ENCODE measurements around the gene VAMP3.

The VAMP3 gene, protein sequence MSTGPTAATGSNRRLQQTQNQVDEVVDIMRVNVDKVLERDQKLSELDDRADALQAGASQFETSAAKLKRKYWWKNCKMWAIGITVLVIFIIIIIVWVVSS

DNA sequence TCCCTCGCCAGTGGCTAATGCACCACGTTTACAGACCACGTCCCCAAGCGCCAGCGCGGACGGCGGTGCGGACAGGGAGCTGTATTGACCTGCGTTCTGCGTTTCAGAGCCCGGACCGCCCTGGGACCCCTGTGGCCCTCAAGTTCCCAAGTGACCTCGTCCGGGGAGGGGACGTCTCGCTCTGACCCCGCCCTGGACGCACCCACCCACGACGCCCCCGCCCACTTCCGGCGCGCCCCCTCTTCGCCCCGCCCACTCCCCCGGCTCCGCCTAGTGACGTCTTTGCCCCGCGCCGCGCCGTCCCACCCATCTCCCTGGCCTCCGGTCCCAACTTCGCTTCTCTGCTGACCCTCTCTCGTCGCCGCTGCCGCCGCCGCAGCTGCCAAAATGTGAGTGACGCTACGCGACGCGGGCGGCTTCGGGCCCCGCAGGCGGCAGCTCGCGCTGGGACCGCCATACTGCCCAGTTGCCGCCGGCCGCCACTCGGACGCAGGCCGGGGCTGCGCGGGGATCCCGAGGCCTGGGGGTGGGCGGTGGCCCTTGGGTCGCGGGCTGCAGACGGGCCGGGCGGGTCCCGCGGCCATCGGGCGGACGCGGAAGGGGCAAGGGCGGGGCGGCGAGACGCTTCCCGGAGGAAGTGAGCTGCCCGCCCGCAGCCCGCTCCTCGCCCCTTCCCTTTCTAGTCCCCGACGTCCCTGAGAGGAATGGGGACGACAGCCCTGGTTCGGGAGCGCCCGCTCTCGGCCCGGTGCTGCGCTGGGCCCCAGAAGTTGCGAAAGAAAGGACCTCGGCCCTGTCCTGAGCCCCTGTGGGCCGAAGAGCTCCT, at the start of gene VAMP3:
Gene VAMP3 (plus strand): TSS at position 300 of the 826 bp plus-strand sequence. CDS start 88 bp downstream, at position 388.
- DNase-seq, result peak; percentile 49

DNA sequence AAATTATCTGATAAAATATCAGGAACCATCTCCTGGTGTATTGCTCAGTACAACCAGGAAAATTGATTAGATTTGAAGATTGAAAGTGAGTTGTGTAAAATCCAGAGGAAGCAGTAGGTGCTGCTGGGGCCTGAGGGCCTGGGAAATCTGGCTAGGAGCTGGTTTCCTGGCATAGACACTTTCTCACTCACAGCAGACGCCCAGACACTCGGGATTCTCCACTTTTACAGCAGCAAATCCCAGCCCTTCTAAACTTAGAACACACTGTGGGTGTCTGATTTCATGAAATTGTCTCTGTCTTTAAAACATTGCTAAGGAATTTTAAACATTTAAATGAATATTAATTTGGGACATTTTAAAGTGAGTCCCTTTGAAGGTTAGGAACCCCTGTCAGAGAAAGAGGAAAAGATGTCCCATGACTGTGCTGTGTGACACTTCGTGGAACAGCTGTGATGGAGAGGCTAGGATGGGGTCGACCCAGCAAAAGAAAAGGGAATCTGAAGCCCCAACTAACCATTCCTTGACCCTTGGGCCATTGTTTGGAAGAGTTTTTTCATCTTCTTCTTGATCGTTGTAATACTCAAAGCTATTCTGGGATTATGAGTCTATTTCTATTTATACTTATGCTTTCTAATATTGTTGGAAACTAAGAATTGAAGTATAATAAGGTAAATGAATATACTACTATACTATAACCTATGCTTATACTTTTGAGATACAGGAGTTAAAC, 49.0 kb upstream of the VAMP3 start:
- DNase-seq, result no peak

DNA sequence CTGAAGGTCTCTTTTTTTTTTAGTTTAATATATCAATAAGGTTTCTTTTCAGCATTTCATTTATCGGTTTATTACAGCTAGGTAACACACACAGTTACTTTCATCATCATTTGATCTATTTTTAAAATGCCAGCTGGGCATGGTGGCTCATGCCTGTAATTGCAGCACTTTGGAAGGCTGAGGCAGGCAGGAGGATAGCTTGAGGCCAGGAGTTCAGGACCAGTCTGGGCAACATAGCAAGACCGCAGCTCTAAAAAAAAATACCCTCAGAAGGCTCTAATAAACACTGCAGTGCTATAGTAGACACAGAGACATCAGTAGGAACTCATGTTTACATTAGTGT, 48.5 kb upstream of the VAMP3 start:
- no peak for DNase-seq

DNA sequence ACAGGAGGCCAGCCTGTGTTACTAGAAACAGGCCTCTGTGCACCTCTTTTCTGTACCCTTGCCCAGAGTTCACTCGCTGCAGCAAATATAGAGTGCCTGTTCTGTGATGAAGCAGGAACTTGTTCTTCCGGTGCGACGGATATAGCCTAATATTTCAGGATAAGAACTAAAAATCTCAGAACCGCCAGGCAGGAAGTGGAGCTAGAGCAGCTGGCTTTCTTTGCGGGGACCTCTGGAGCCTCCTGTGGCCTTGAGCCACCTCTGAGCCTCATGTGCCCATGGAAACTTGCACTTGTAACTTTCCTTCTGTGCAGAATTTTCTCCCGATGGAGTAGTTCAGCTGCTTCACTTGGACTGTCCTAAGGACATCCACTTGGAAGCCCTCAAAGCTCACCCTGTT, 44.5 kb upstream of the VAMP3 start:
- DNase-seq, result no peak

DNA sequence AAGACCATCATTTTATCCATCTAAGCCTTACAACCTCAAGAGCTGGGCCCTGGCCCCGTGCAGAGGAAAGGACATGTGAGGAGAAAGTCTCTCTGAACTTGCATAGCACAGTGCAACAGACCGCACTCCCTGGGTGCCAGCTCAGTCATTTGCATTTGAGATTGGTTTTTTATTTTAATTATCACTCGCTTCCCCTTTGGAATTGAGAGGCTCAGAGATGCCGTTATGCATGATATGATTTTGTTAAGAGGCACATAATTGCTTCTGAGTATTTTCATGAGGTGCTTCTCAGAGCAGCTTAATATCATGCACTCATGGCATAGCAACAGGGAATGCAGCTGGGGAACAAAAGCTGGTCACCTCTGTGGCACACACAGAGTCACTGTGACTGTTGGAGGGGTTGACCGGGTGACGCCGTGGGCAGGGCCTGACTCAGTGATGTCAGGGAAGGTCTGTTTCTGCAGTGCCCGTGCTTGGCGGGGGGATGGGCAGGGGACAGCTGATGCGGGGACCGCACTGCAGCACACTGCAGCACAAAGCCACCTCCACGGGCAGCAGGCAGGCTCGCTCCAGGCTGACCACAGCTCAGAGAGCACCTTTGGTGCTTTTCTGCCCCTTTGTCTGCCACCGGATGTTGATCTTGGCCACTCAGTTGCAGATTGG, 43.2 kb upstream of the VAMP3 start:
- DNase-seq, result no peak

DNA sequence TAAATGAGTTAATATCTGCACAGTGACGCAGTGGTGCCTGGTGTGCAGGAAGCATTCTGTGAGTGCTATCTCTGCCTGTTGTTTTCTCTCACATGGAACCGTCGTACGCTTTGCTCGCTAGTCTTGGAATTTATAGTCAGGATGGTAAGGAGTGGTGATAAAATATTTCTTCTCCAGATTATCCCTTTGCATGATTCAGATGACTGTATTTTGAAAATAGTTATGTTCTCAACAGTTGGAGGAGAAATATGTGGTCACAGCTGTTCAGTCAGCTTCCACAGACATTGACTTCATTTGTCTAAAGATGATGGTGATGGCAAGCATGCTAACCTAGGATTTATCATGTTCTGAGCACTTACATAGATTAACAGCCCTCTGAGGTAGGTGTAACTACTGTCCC, 41.3 kb upstream of the VAMP3 start:
- DNase-seq, result no peak

DNA sequence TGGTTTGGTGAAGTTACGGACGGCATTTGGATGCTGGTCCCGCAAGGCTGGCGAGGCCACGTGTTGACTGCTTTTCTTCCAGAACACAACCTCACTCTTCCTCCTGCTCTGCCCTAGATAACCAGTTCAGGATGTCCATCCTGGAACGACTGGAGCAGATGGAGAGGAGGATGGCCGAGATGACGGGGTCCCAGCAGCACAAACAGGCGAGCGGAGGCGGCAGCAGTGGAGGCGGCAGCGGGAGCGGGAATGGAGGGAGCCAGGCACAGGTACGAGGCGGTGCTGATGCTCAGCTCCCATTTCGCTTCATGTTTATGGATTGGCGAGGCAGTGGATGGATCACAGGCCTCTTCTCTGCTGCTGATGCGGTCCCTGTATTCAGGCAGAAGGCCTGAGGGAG, 38.8 kb upstream of the VAMP3 start:
- no peak for DNase-seq

DNA sequence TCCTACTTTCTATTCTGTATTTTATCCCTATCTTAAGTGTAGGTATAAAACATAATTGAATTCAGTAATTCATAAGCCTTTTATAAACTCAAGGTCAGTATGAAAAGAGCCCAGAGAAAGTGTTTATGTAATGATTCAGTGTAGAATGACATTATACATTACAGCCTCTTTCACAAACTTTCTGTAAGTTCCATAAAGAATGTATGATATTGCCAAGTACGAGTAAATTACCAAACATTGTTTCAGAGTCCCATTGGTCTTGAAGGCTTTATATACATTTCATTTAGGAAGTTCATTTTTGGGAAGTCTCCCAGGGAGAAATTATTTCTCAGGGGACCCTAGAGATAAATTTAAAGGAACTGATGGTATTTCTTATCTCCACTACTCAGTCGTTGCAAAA, 37.8 kb upstream of the VAMP3 start:
- no peak for DNase-seq

DNA sequence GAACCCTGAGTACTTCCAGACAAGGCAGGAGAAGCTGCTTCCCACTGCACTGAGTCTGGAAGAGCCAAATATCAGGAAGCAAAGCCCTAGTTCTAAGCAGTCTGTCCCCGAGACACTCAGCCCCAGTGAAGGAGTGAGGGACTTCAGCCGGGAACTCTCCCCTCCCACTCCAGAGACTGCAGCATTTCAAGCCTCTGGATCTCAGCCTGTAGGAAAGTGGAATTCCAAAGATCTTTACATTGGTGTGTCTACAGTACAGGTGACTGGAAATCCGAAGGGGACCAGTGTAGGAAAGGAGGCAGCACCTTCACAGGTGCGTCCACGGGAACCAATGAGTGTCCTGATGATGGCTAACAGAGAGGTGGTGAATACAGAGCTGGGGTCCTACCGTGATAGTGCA, 33.1 kb upstream of the VAMP3 start:
- no peak for DNase-seq

DNA sequence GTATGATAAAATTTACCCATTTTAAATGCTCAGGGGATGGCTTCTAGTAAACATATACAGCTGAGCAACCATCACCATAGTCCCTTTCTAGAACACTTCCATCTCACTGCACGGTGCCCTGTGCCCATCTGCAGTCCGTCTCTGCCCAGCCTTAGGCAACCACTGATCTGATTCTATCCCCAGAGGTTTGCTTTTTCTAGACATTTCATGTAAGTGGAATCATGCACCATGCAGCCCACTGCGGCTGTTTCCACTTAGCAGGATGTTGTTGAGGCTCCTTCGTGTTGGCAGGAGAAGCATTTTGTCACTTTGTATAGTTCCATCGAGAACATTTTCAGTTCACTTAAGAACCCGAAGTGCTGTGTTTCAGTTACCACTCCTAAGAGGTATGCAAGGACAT, 27.8 kb upstream of the VAMP3 start:
- DNase-seq, result no peak

DNA sequence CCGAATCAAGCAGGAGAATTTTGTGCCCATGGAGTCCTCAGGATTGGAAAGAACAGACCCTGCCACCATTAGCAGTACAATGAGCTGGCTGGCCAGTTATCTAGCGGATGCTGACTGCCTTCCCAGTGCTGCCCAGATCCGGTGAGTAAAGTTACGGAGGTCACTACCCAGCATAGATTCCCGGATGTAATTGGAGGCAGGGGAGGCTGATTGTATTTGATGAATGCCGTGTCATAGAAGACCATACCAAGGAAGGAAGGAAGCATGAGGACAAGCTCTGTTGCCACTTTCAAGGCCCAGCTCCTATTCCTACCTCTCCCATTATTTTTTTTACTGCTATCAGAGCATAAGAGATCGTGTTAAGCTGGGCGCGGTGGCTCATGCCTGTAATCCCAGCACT, 26.2 kb upstream of the VAMP3 start:
- DNase-seq, result no peak

DNA sequence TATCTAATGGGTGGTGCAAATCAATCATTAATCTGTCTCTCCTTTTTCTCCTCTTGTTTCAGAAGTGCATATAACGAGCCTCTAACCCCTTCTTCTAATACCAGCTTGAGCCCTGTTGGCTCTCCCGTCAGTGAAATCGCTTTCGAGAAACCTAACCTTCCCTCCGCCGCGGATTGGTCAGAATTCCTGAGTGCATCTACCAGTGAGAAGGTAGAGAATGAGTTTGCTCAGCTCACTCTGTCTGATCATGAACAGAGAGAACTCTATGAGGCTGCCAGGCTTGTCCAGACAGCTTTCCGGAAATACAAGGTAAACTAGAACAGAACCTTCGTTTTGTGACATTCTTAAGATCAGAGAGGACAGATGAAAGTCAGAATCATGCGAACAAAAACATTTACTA, 25.3 kb upstream of the VAMP3 start:
- no peak for DNase-seq

DNA sequence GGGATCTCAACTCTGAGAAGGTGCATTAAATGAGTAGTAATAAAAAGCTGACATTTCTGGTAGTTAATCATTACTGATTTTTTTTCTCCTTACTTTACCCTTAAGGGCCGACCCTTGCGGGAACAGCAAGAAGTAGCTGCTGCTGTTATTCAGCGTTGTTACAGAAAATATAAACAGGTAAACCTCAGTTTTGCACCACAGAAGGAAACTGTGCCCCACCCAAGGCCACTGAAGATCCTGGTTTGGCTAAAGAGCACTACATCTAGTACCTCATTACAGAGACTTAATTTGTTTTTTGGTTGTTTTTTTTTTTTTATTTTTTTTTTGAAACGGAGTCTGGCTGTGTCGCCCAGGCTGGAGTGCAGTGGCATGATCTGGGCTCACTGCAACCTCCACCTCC, 23.5 kb upstream of the VAMP3 start:
- DNase-seq, result no peak

DNA sequence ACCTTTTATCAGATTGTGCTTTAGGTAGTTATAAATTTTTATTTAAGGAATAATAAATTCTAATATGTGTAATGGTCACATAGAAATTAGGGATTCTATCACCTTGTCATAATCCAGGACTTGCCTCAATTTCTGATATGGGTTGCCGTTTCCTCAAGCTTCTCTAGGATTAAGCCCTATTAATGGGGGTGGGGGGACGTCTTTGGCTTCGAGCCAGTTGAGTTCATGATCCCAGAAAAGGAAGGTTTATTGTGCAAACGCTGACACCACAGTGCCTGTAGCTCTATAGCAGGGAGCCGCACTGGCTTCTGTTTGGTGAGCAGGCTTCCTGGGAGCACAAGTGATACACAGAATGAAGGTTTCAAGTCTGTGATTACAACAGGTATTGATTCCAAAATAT, 22.0 kb upstream of the VAMP3 start:
- no peak for DNase-seq

DNA sequence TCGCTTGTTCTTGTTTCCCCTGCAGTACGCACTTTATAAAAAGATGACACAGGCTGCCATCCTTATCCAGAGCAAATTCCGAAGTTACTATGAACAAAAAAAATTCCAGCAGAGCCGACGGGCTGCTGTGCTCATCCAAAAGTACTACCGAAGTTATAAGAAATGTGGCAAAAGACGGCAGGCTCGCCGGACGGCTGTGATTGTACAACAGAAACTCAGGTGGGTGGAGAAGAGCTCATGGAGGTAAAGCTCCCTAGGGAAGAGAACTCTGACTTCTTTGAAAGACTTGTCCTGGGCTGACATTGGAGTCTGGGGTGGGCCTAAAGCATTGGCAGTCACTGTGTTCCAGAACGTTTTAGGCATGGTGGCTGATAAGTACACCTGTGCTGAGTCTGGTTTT, 19.9 kb upstream of the VAMP3 start:
- no peak for DNase-seq

DNA sequence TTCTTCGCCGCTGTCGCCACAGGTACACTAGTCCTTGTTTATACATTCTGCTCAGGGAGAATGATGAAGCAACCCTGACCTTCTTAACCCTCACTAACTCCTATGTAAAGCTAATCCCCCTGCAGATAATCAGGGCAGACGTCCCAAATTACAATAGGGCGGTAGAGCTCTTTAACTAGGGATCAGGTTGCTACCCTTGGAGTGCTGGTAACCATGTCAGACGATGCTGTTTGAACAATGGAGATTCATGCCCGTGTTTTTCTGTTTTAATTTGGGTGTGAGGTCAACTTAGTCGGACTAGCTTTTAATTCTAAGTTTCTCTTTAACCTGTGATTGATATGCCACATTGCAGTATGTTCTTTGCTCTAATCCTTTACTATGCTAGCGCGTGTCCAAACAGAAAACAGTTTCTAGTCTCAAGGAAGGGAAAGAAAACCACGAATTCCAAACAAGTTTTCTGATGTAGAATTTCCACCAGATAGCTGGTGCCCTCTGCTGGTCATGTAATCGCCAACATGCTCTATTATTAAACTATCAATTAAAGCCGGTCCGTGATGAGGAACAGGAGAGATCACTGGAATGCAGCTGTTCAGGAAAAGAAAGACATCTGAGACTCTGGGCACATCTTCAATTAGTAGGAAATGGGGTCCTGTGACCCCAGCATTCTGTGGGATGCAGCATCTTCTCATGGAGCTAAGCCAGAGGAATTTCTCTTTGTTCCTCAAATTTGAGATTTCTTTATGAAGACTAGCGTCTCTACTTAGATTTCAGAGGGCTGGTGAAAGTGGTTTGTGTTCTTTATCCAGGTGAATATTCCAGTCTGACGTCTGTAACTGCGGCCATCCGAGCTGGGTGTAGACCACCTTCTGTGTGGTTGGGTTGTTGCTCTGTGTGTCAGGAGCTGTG, 18.3 kb upstream of the VAMP3 start:
- peak; percentile 48 for DNase-seq

DNA sequence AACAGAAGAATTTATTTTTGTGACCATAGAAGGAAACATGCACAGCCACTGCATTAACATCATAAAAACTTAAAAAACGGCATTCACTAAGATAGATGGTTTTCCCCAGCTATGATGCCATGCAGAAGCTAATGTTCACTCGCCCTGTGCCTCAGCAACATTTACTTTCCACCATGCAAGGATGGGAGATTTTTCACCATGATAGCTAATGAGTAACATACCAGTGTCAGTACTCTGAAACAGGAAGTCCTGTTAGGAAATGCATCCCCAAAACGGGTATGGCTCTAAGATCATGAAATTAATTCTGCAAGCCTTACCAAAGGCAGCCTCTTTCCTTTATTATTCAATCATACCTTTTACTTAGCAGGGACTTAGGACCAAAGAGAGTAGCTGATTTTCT, 17.5 kb upstream of the VAMP3 start:
- DNase-seq, result no peak

DNA sequence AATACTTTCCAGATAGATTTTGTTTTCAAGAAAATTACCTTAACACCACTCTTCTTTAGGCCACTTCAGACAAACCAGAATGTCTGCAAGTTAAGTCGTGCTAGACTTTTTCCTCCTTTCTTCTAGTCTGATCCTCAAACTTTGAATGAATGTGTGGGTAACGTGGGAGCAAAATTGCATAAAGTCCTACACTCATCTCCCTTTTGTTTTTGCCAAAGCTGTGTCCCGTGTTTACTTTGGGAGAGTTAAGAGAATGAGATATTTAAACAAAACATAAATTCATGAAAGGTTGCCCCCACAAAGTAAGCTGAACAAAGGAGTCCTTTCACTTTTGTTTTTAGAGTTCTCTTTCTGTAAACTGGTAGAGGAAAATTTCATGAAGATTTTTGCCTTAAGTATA, 16.9 kb upstream of the VAMP3 start:
- no peak for DNase-seq

DNA sequence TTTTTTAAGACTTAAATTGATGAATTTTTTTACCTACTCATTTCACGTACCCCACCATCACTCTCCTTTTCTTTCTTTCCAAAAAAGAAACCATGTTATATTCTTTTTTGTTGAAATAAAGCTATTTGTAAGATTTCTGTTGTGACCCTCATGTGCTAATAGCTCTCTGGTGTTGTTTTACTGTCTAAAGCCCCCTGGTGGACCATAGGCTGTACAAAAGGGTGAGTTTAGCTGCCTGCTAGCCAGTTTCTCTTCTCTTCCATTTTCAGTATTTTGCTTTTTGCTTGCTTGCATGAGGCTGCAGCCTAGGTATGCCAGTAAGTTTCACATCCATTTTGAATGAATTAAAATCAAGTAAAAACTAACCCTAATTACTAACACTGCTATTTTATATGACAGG, 15.6 kb upstream of the VAMP3 start:
- DNase-seq, result no peak

DNA sequence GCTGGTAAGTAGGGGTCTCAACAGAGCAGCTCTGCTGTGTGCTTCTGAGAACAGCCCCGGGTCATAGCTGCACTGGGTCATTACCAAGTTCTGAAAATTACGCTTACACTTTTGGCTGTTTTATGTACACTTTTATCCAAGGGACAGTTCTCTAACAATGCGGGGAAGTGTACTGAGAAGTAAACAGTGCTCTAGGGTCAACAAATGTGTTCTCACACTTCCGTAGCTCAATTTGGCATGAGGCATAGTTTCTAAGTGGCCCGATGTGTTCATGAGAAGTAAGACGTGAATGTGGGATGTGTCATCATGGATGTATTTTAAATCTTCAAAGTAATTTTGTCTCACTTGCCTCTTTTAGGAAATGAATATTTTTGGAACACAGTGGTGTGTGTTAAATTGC, 10.9 kb upstream of the VAMP3 start:
- no peak for DNase-seq

DNA sequence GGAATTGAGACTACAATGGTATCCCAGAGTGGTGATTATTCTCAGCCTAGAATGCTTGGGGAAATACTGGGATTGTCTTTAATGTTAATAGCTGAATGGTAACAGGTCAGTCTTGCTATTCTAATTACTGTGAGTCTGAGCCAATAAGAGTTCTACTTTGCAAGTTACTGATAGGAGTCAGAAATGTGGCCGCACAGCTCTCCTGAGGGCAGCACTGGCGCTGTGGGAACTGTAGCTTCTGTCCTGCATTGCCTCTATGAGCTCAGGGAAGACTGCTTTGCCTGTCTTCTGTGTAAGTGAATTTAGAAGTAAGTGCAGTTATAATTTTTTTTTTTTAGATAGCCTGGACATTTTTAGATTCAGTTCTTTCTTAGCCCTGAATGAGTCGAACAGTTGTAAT, 10.0 kb upstream of the VAMP3 start:
- no peak for DNase-seq

DNA sequence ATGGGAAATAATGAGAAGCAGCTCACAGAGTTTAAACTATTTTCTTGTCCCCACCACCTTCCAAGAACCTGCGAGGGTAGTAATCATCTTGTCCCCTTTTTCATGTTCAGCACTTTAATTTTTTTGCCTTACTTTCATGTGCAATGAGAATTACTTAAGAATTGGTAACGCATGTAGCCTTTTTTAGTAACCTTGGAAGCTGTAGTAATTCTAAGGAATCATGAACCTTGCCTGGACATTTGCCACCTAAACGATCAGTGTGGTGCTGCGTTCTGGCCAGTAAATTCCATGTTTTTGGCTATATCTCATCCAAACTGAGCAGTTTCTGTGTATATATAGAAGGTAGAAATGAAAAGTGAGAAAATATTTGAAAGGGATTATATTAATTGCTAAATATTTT, 3.9 kb upstream of the VAMP3 start:
- no peak for DNase-seq

DNA sequence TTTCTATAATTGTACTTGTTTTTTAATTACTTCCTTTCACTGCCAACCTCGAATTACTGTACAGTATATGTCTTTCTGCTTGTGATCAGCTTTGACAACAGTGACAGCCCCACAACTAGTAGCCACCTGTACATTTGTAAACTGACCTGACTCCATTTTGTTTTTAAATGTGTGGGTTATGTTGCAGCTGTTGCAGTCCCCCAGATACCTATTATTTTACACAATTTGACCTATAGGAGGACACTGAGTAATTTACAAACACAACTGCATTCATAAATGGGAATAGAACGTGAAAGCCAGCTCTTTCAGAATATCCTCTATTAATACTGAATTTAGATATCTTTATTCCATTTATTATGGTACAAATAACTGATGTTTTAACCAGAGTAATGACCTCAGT, 2.5 kb upstream of the VAMP3 start:
- DNase-seq, result no peak

Measured in NCI-H526 treated with DMSO at 0.1 percent for 48 hours (cell line).